Activated gamma-delta T cell treated with Interleukin-2 at 50 U/mL for 16 hours (primary cell): Measurements from ENCODE around the gene DDX59.
"Not testable (repeated sequence)": the region's sequence is repeated elsewhere in the genome, so short reads cannot be mapped to it uniquely, and the experiment has no call there.

Experiments
- DNase-seq: peaks from one replicate; pipeline ENCODE4 v3.0.0-alpha.2; 2020

DDX59 gene

GRCh38 chr1:200670242-200671118 is 773 bp upstream of the DDX59 start:
- no peak for DNase-seq

GRCh38 chr1:200668514-200669313 is 993 bp downstream of the DDX59 start:
- DNase-seq, result no peak

- DNase-seq, result no peak
Measured at GRCh38 chr1:200666309-200666708, 3.4 kb downstream of the DDX59 start.

- no peak for DNase-seq
Measured at GRCh38 chr1:200665861-200666260, 3.8 kb downstream of the DDX59 start.

- no peak for DNase-seq
Measured at GRCh38 chr1:200660719-200661118, 9.0 kb downstream of the DDX59 start.

- no peak for DNase-seq
Measured at GRCh38 chr1:200659269-200659668, 10.4 kb downstream of the DDX59 start.

GRCh38 chr1:200658037-200658818 is 11.5 kb downstream of the DDX59 start:
- DNase-seq, result no peak

GRCh38 chr1:200654660-200655059 is 15.0 kb downstream of the DDX59 start:
- DNase-seq, result no peak

- DNase-seq, result no peak
Measured at GRCh38 chr1:200653022-200653462, 16.7 kb downstream of the DDX59 start.

- no peak for DNase-seq
Measured at GRCh38 chr1:200652378-200652777, 17.3 kb downstream of the DDX59 start.

GRCh38 chr1:200646515-200646914 is 23.2 kb downstream of the DDX59 start:
- no peak for DNase-seq

- DNase-seq, result no peak
Measured at GRCh38 chr1:200644021-200644420, 25.7 kb downstream of the DDX59 start.

GRCh38 chr1:200642481-200642880 is 27.2 kb downstream of the DDX59 start:
- DNase-seq, result no peak

- no peak for DNase-seq
Measured at GRCh38 chr1:200640963-200641401, 28.7 kb downstream of the DDX59 start.

- DNase-seq, result no peak
Measured at GRCh38 chr1:200640373-200640962, 29.2 kb downstream of the DDX59 start.

- no peak for DNase-seq
Measured at GRCh38 chr1:200638073-200638472, 31.6 kb downstream of the DDX59 start.

GRCh38 chr1:200636681-200637080 is 33.0 kb downstream of the DDX59 start:
- DNase-seq, result no peak

GRCh38 chr1:200634261-200635122 is 35.2 kb downstream of the DDX59 start:
- DNase-seq, result no peak

GRCh38 chr1:200631375-200631774 is 38.3 kb downstream of the DDX59 start:
- DNase-seq, result no peak

GRCh38 chr1:200630515-200630899 is 39.2 kb downstream of the DDX59 start:
- not testable (repeated sequence) for DNase-seq

GRCh38 chr1:200629876-200630514 is 39.7 kb downstream of the DDX59 start:
- no peak for DNase-seq
